Panc1 (cell line): Measurements from ENCODE around the gene C12orf42. TPM values are rescaled to one million over a fixed set of nuclear protein-coding genes. Genes with fewer than 3 reads are reported as not detected.

Experiments
- ATAC-seq: fragments of 200-7000 bp; cut with Tn5 transposase; 2 replicates; pipeline ENCODE4 v1.9.1; 2020; ENCODE audit warnings: mild to moderate bottlenecking, moderate library complexity
- BruUV-seq: library from RNA; stranded (reverse); fragments of 400-500 nt; replicated peaks from 2 replicates; lab custom pipeline; 2021; lab: Mats Ljungman, UMichigan
- CTCF ChIA-PET: fragments of 300-600 bp; sonication (Branson Sonifier 250); formaldehyde crosslinking; loops from one replicate; lab custom pipeline; 2022; ENCODE audit warnings: antibody characterized with exemption; lab: Charles Lee
- POLR2A ChIA-PET: fragments of 300-600 bp; sonication (Branson Sonifier 250); formaldehyde crosslinking; loops from one replicate; lab custom pipeline; 2022; ENCODE audit warnings: antibody characterized with exemption; lab: Charles Lee
- DNase-seq: peaks from one replicate; pipeline ENCODE4 v3.0.0-alpha.2; 2010; ENCODE audit warnings: low read depth, low spot score
- H3K27ac ChIP-seq: 2 replicates; pipeline ENCODE4 v1.5.1; 2011; ENCODE audit warnings: mild to moderate bottlenecking, low read length, inconsistent platforms
- H3K27me3 ChIP-seq: fragments of 200-500 bp; sonication (Bioruptor generic); 2 replicates; pipeline ENCODE4 v1.6.0; 2014; ENCODE audit warnings: low read length, inconsistent platforms; ENCODE audit not compliant: control insufficient read depth, insufficient read depth
- H3K36me3 ChIP-seq: fragments of 200-500 bp; sonication (Bioruptor generic); 2 replicates; pipeline ENCODE4 v1.5.1; 2014; ENCODE audit warnings: inconsistent platforms, mild to moderate bottlenecking, low read length, moderate library complexity; ENCODE audit not compliant: control insufficient read depth, insufficient read depth
- H3K4me1 ChIP-seq: 2 replicates; pipeline ENCODE4 v1.5.1; 2011; ENCODE audit warnings: inconsistent platforms, mild to moderate bottlenecking, low read length, moderate library complexity; ENCODE audit not compliant: control insufficient read depth, insufficient read depth
- H3K4me3 ChIP-seq, 2 experiments: 2 replicates each; pipeline ENCODE4 v1.5.1; 2011 to 2012; ENCODE audit warnings: low read depth in 2 of 2, low read length in 2 of 2, mild to moderate bottlenecking in 2 of 2, inconsistent platforms in 1 of 2, moderate library complexity in 1 of 2
- H3K9me3 ChIP-seq: fragments of 200-500 bp; sonication (Bioruptor generic); 2 replicates; pipeline ENCODE4 v1.5.1; 2014; ENCODE audit warnings: low read depth, mild to moderate bottlenecking, inconsistent platforms, low read length, moderate library complexity; ENCODE audit not compliant: control insufficient read depth, insufficient read depth
- CTCF ChIP-seq: fragments of 450-650 bp; IDR thresholded peaks from 2 replicates; pipeline ENCODE4 v1.5.1; 2017; ENCODE audit warnings: mild to moderate bottlenecking
- POLR2AphosphoS5 ChIP-seq: IDR thresholded peaks from 2 replicates; pipeline ENCODE4 v1.6.1; 2012; ENCODE audit warnings: mild to moderate bottlenecking, low read depth, low read length, moderate library complexity
- REST ChIP-seq, 2 experiments: IDR thresholded peaks; 2 replicates each; pipeline ENCODE4 v1.6.1; 2011 to 2012; ENCODE audit warnings: low read depth in 2 of 2, control low read depth in 1 of 2, low read length in 1 of 2, mild to moderate bottlenecking in 1 of 2, moderate library complexity in 1 of 2; ENCODE audit not compliant: insufficient read depth in 1 of 2
- SIN3A ChIP-seq: IDR thresholded peaks from 2 replicates; pipeline ENCODE4 v1.6.1; 2012; ENCODE audit warnings: low read depth, mild to moderate bottlenecking, low read length, moderate library complexity, borderline replicate concordance; ENCODE audit not compliant: insufficient read depth
- TCF7L2 ChIP-seq: IDR thresholded peaks from 2 replicates; pipeline ENCODE4 v1.6.1; 2011; ENCODE audit warnings: mild to moderate bottlenecking, low read depth, low read length, inconsistent platforms
- in situ Hi-C: cut with HindIII; loops from 2 replicates; pipeline ENCODE4 v1.10.0; 2016; ENCODE audit warnings: low sequenced_read_pairs, low pct_unique_long_range_greater_than_20kb
- intact Hi-C: fragments of 100-400 bp; cut with micrococcal nuclease; formaldehyde crosslinking; loops from one replicate; pipeline ENCODE4 v1.10.0; 2022; ENCODE audit not compliant: unreplicated experiment
- total RNA-seq: library from RNA; stranded (reverse); gene quantifications from one replicate; pipeline ENCODE4 v1.2.1, GENCODE V29; 2021; ENCODE audit not compliant: unreplicated experiment

The C12orf42 gene
- total RNA-seq, 1 experiment from 2014 or later, result not detected

GRCh38 chr12:103501447-103501846 is 5.7 kb upstream of the C12orf42 start:
- intact Hi-C loops, result no loop called here
- no TSS peak for BruUV-seq
- Histone ChIP-seq H3K4me3 (no peak overlapping the region), H3K36me3 (no peaks in the 10 kb centered on the region), H3K27me3 (no peaks in the 10 kb centered on the region), H3K4me1 (no peaks in the 10 kb centered on the region), H3K27ac (no peak overlapping the region), H3K9me3 (no peaks in the 10 kb centered on the region)
- CTCF ChIA-PET, result no interaction called here
- ATAC-seq, result no peak
- no peak for DNase-seq
- in situ Hi-C loops, result no loop called here
- POLR2A ChIA-PET, result no interaction called here
- TF ChIP-seq SIN3A, result no peak
- no peak for TF ChIP-seq REST (IDR thresholded peaks at IDR 0.05; ENCODE audit: insufficient read depth in 1 of 2, low read depth in 2 of 2, low read length in 1 of 2)

- in situ Hi-C loops (no loop called here), intact Hi-C loops (no loop called here)
- no peak for ATAC-seq
- H3K9me3 ChIP-seq, result no peaks in the 10 kb centered on the region
- CTCF ChIA-PET, result no interaction called here
- H3K4me3 ChIP-seq, result no peak overlapping the region
- no peak for DNase-seq
- no peaks in the 10 kb centered on the region for H3K4me1 ChIP-seq
- H3K36me3 ChIP-seq, result no peaks in the 10 kb centered on the region
- POLR2A ChIA-PET, result no interaction called here
- TF ChIP-seq TCF7L2 (no peak), SIN3A (no peak), CTCF (no peak), REST (IDR thresholded peaks at IDR 0.05; ENCODE audit: insufficient read depth in 1 of 2, low read depth in 2 of 2, low read length in 1 of 2) (no peak), POLR2AphosphoS5 (no peak)
- no TSS peak for BruUV-seq
- H3K27ac ChIP-seq, result no peak overlapping the region
- H3K27me3 ChIP-seq, result no peaks in the 10 kb centered on the region; the same call in 1 of the 2 replicates
These were observed 3.8 kb upstream of the C12orf42 start for GRCh38 chr12:103499571-103499970.
